DND-41 (cell line): Measurements from ENCODE around the gene TMTC2.

Experiments used
- ATAC-seq: fragments of 200-7000 bp; cut with Tn5 transposase; 3 replicates; pipeline ENCODE4 v1.9.1; 2021; ENCODE audit warnings: low read depth; ENCODE audit not compliant: insufficient read depth
- DNase-seq: peaks from one replicate; pipeline ENCODE4 v3.0.0-alpha.2; 2020
- H2AFZ ChIP-seq: 2 replicates; pipeline ENCODE4 v1.6.0; 2012; ENCODE audit warnings: low read depth, low read length
- H3K27ac ChIP-seq: 2 replicates; pipeline ENCODE4 v1.5.1; 2012; ENCODE audit warnings: low read length, inconsistent platforms
- H3K27me3 ChIP-seq: fragments of 200-600 bp; sonication (generic); 2 replicates; pipeline ENCODE4 v1.6.0; 2012; ENCODE audit warnings: low read length, mild to moderate bottlenecking, inconsistent platforms; ENCODE audit not compliant: insufficient read depth, poor library complexity
- H3K36me3 ChIP-seq: 2 replicates; pipeline ENCODE4 v1.5.1; 2012; ENCODE audit warnings: low read length, inconsistent platforms; ENCODE audit not compliant: insufficient read depth
- H3K4me1 ChIP-seq: 2 replicates; pipeline ENCODE4 v1.5.1; 2012; ENCODE audit warnings: mild to moderate bottlenecking, low read length; ENCODE audit not compliant: insufficient read depth
- H3K4me2 ChIP-seq: 2 replicates; pipeline ENCODE4 v1.6.0; 2012; ENCODE audit warnings: mild to moderate bottlenecking, moderate library complexity, low read length, inconsistent platforms; ENCODE audit not compliant: insufficient read depth
- H3K4me3 ChIP-seq, 2 experiments: fragments of 200-600 bp in 1 of 2; shearing (Covaris generic) in 1 of 2; 2 replicates each; pipeline ENCODE4 v1.5.1; 2012 to 2016; ENCODE audit warnings: inconsistent platforms in 2 of 2, low read length in 2 of 2, mild to moderate bottlenecking in 2 of 2, low read depth in 1 of 2, moderate library complexity in 1 of 2
- H3K79me2 ChIP-seq: 2 replicates; pipeline ENCODE4 v1.6.0; 2012; ENCODE audit warnings: low read length, inconsistent platforms; ENCODE audit not compliant: insufficient read depth
- H3K9ac ChIP-seq: 2 replicates; pipeline ENCODE4 v1.6.0; 2012; ENCODE audit warnings: low read depth, mild to moderate bottlenecking, inconsistent platforms, low read length, moderate library complexity
- H3K9me3 ChIP-seq: 2 replicates; pipeline ENCODE4 v1.5.1; 2012; ENCODE audit warnings: low read length, moderate library complexity, mild to moderate bottlenecking, inconsistent platforms; ENCODE audit not compliant: insufficient read depth, severe bottlenecking
- H4K20me1 ChIP-seq: 2 replicates; pipeline ENCODE4 v1.6.0; 2012; ENCODE audit warnings: low read length; ENCODE audit not compliant: insufficient read depth
- CTCF ChIP-seq: IDR thresholded peaks from 2 replicates; pipeline ENCODE4 v1.5.1; 2012; ENCODE audit warnings: borderline replicate concordance, low read length, moderate library complexity, mild to moderate bottlenecking; ENCODE audit not compliant: poor library complexity, severe bottlenecking; ENCODE audit errors: extremely low read depth
- EZH2 ChIP-seq: IDR thresholded peaks from 3 replicates; pipeline ENCODE4 v1.6.1; 2012; ENCODE audit warnings: borderline replicate concordance, low read depth, mild to moderate bottlenecking, moderate library complexity, low read length, inconsistent platforms; ENCODE audit not compliant: severe bottlenecking

TMTC2 gene

GRCh38 chr12:82781309-82781997 is 94.7 kb downstream of the TMTC2 start:
- H3K4me1 ChIP-seq: no peaks in the 10 kb centered on the region
- no peak overlapping the region for H3K9ac ChIP-seq
- H2AFZ ChIP-seq: no peak overlapping the region
- no peak overlapping the region for H3K4me3 ChIP-seq
- TF ChIP-seq CTCF: no peak
- TF ChIP-seq EZH2: no peak
- H3K27me3 ChIP-seq: no peaks in the 10 kb centered on the region
- no peaks in the 10 kb centered on the region for H4K20me1 ChIP-seq
- no peak overlapping the region for H3K4me2 ChIP-seq
- no peaks in the 10 kb centered on the region for H3K36me3 ChIP-seq
- H3K27ac ChIP-seq: no peak overlapping the region
- no peak for ATAC-seq
- no peaks in the 10 kb centered on the region for H3K79me2 ChIP-seq
- H3K9me3 ChIP-seq: no peaks in the 10 kb centered on the region
- DNase-seq: no peak

GRCh38 chr12:82783435-82783834 is 96.7 kb downstream of the TMTC2 start:
- TF ChIP-seq CTCF (no peak), EZH2 (no peak)
- H3K4me2 ChIP-seq: no peak overlapping the region
- no peaks in the 10 kb centered on the region for H3K79me2 ChIP-seq
- H3K36me3 ChIP-seq: no peaks in the 10 kb centered on the region
- H2AFZ ChIP-seq: no peak overlapping the region
- H3K9me3 ChIP-seq: no peaks in the 10 kb centered on the region
- H3K4me3 ChIP-seq: no peak overlapping the region
- no peaks in the 10 kb centered on the region for H4K20me1 ChIP-seq
- ATAC-seq (no peak), DNase-seq (no peak)
- no peak overlapping the region for H3K9ac ChIP-seq
- H3K27me3 ChIP-seq: no peaks in the 10 kb centered on the region
- no peak overlapping the region for H3K27ac ChIP-seq
- no peaks in the 10 kb centered on the region for H3K4me1 ChIP-seq

GRCh38 chr12:82787016-82787415 is 100.3 kb downstream of the TMTC2 start:
- Histone ChIP-seq H3K27ac (no peak overlapping the region), H3K9me3 (no peaks in the 10 kb centered on the region), H3K27me3 (no peaks in the 10 kb centered on the region), H3K79me2 (no peaks in the 10 kb centered on the region), H3K4me1 (no peaks in the 10 kb centered on the region), H4K20me1 (no peaks in the 10 kb centered on the region), H3K9ac (no peak overlapping the region), H3K36me3 (no peaks in the 10 kb centered on the region), H3K4me3 (no peak overlapping the region), H3K4me2 (no peak overlapping the region), H2AFZ (no peak overlapping the region)
- DNase-seq (no peak), ATAC-seq (no peak)
- TF ChIP-seq EZH2 (no peak), CTCF (no peak)

- Histone ChIP-seq H4K20me1 (no peaks in the 10 kb centered on the region), H3K4me3 (no peak overlapping the region), H3K9ac (no peak overlapping the region), H3K4me2 (no peak overlapping the region), H3K79me2 (no peaks in the 10 kb centered on the region), H3K9me3 (no peaks in the 10 kb centered on the region), H3K27ac (no peak overlapping the region), H2AFZ (no peak overlapping the region), H3K36me3 (no peaks in the 10 kb centered on the region), H3K27me3 (no peaks in the 10 kb centered on the region), H3K4me1 (no peaks in the 10 kb centered on the region)
- TF ChIP-seq EZH2 (no peak), CTCF (no peak)
- ATAC-seq (no peak), DNase-seq (no peak)
These were observed 101.9 kb downstream of the TMTC2 start for GRCh38 chr12:82788594-82788993.
